Measurements from ENCODE around the gene ARSG. TPM values are rescaled to one million over a fixed set of nuclear protein-coding genes. Genes with fewer than 3 reads are reported as not detected.

ARSG gene
- total and polyA plus RNA-seq, 4 donors: 1.5 to 5.4 (median 2.3) TPM

DNA sequence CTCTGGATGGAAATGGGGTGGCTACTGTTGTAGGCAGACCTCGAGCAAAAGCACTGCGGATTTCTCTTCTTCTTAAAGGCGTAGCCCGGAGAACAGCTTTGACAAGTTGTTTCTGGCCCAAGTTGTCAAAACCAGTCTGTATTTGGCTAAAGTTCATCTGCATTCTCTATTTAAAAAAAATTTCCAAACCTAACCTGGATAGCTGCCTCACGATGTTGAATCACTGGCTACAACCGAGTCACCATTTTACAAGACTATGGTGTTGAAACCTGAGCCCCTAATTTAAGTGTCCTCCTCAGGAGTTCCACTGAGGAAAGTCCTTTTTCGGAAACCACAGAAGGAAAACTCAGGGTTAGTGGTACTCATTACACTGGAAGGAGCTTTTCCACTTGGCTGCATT, 1.8 kb upstream of the ARSG start:
- H3K27me3 ChIP-seq (ENCODE audit: control insufficient read depth in 4 of 4, insufficient read depth in 4 of 4, low read length in 3 of 4): no peaks in the 10 kb centered on the region
- no peaks in the 10 kb centered on the region for H3K9me3 ChIP-seq (ENCODE audit: control insufficient read depth in 4 of 4, low read length in 3 of 4)
- DNase-seq (ENCODE audit: low spot score): no peak
- H3K27ac ChIP-seq (ENCODE audit: low read depth in 1 of 2, low read length in 2 of 2): peak overlapping the region in 1 of 2 donors; percentile 36
- no peak overlapping the region for H3K4me3 ChIP-seq (ENCODE audit: low read depth in 1 of 3, low read length in 3 of 3)
- 91% methylated on average over 7 of the region's 7 CpGs for WGBS
- no peak for TF ChIP-seq HNF4A (conservative IDR thresholded peaks at IDR 0.05)
- TF ChIP-seq, protein P1, sequence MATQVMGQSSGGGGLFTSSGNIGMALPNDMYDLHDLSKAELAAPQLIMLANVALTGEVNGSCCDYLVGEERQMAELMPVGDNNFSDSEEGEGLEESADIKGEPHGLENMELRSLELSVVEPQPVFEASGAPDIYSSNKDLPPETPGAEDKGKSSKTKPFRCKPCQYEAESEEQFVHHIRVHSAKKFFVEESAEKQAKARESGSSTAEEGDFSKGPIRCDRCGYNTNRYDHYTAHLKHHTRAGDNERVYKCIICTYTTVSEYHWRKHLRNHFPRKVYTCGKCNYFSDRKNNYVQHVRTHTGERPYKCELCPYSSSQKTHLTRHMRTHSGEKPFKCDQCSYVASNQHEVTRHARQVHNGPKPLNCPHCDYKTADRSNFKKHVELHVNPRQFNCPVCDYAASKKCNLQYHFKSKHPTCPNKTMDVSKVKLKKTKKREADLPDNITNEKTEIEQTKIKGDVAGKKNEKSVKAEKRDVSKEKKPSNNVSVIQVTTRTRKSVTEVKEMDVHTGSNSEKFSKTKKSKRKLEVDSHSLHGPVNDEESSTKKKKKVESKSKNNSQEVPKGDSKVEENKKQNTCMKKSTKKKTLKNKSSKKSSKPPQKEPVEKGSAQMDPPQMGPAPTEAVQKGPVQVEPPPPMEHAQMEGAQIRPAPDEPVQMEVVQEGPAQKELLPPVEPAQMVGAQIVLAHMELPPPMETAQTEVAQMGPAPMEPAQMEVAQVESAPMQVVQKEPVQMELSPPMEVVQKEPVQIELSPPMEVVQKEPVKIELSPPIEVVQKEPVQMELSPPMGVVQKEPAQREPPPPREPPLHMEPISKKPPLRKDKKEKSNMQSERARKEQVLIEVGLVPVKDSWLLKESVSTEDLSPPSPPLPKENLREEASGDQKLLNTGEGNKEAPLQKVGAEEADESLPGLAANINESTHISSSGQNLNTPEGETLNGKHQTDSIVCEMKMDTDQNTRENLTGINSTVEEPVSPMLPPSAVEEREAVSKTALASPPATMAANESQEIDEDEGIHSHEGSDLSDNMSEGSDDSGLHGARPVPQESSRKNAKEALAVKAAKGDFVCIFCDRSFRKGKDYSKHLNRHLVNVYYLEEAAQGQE (IDR thresholded peaks at IDR 0.05): no peak
- TF ChIP-seq RAD21 (IDR thresholded peaks at IDR 0.05): no peak
- TF ChIP-seq FOXA2 (IDR thresholded peaks at IDR 0.05): no peak
- TF ChIP-seq TAF1 (conservative IDR thresholded peaks at IDR 0.05): no peak
- TF ChIP-seq, protein P2, sequence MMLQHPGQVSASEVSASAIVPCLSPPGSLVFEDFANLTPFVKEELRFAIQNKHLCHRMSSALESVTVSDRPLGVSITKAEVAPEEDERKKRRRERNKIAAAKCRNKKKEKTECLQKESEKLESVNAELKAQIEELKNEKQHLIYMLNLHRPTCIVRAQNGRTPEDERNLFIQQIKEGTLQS (IDR thresholded peaks at IDR 0.05): no peak
- no peak for TF ChIP-seq YY1 (IDR thresholded peaks at IDR 0.05)
- TF ChIP-seq SP1 (IDR thresholded peaks at IDR 0.05): no peak
- no peak for TF ChIP-seq FOXA1 (IDR thresholded peaks at IDR 0.05)
- TF ChIP-seq GABPA (IDR thresholded peaks at IDR 0.05 in 1 of 2, conservative IDR thresholded peaks at IDR 0.05 in 1 of 2): no peak
- TF ChIP-seq, protein P3, sequence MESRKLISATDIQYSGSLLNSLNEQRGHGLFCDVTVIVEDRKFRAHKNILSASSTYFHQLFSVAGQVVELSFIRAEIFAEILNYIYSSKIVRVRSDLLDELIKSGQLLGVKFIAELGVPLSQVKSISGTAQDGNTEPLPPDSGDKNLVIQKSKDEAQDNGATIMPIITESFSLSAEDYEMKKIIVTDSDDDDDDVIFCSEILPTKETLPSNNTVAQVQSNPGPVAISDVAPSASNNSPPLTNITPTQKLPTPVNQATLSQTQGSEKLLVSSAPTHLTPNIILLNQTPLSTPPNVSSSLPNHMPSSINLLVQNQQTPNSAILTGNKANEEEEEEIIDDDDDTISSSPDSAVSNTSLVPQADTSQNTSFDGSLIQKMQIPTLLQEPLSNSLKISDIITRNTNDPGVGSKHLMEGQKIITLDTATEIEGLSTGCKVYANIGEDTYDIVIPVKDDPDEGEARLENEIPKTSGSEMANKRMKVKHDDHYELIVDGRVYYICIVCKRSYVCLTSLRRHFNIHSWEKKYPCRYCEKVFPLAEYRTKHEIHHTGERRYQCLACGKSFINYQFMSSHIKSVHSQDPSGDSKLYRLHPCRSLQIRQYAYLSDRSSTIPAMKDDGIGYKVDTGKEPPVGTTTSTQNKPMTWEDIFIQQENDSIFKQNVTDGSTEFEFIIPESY (IDR thresholded peaks at IDR 0.05): no peak
- TF ChIP-seq RXRA (IDR thresholded peaks at IDR 0.05): no peak
- TF ChIP-seq, protein P4, sequence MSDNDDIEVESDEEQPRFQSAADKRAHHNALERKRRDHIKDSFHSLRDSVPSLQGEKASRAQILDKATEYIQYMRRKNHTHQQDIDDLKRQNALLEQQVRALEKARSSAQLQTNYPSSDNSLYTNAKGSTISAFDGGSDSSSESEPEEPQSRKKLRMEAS (IDR thresholded peaks at IDR 0.05): no peak
- TF ChIP-seq NR2F2 (IDR thresholded peaks at IDR 0.05): no peak
- TF ChIP-seq HNF4G (IDR thresholded peaks at IDR 0.05): no peak
- H3K4me1 ChIP-seq (ENCODE audit: control insufficient read depth in 4 of 4, insufficient read depth in 4 of 4, low read length in 3 of 4): peaks cover 5 to 22% (median 15%) of the 10 kb centered on the region in 4 donors
- H3K36me3 ChIP-seq (ENCODE audit: control insufficient read depth in 4 of 4, insufficient read depth in 3 of 4, low read depth in 1 of 4, low read length in 3 of 4): no peaks in the 10 kb centered on the region
- H3K9ac ChIP-seq (ENCODE audit: low read depth in 1 of 2, low read length in 2 of 2): peak overlapping the region in 1 of 2 donors; percentile 54

DNA sequence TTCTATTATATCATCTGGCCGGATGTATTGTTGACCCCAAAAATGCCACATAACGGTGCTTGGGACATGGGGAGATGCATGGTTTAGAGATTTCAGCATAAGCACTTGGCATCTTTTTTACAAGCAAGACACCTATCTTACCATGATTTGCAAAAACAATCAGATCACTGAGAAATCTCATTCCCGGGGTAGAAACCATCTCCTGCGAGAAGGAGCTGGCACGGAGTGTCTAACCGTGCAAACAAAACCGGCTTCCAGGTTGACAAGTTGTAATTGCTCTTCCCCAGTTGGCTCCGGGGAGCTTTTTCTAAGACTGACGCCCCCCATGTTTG, 1.4 kb upstream of the ARSG start:
- 38% methylated on average over 9 of the region's 9 CpGs for WGBS
- Histone ChIP-seq H3K27ac (ENCODE audit: low read depth in 1 of 2, low read length in 2 of 2) (peak overlapping the region; percentile 75 to 78), H3K4me3 (ENCODE audit: low read depth in 1 of 3, low read length in 3 of 3) (peak overlapping the region; percentile 60 to 76 (median 63)), H3K4me1 (ENCODE audit: control insufficient read depth in 4 of 4, insufficient read depth in 4 of 4, low read length in 3 of 4) (peaks cover 5 to 22% (median 15%) of the 10 kb centered on the region in 4 donors), H3K36me3 (ENCODE audit: control insufficient read depth in 4 of 4, insufficient read depth in 3 of 4, low read depth in 1 of 4, low read length in 3 of 4) (no peaks in the 10 kb centered on the region), H3K9ac (ENCODE audit: low read depth in 1 of 2, low read length in 2 of 2) (peak overlapping the region in 1 of 2 donors; percentile 54), H3K27me3 (ENCODE audit: control insufficient read depth in 4 of 4, insufficient read depth in 4 of 4, low read length in 3 of 4) (no peaks in the 10 kb centered on the region), H3K9me3 (ENCODE audit: control insufficient read depth in 4 of 4, low read length in 3 of 4) (no peaks in the 10 kb centered on the region)
- TF ChIP-seq GABPA (IDR thresholded peaks at IDR 0.05 in 1 of 2, conservative IDR thresholded peaks at IDR 0.05 in 1 of 2) (no peak), FOXA2 (IDR thresholded peaks at IDR 0.05) (no peak), HNF4A (conservative IDR thresholded peaks at IDR 0.05) (no peak), JUND (IDR thresholded peaks at IDR 0.05) (no peak), NR2F2 (IDR thresholded peaks at IDR 0.05) (no peak)
- TF ChIP-seq, protein P3 (IDR thresholded peaks at IDR 0.05): no peak
- TF ChIP-seq, protein P2 (IDR thresholded peaks at IDR 0.05): no peak
- TF ChIP-seq, protein P1 (IDR thresholded peaks at IDR 0.05): no peak
- DNase-seq (ENCODE audit: low spot score): no peak
